Colon (tissue), 2 donors: Measurements from ENCODE around the gene ACE.
"Not testable (repeated sequence)": the region's sequence is repeated elsewhere in the genome, so short reads cannot be mapped to it uniquely, and the experiment has no call there.

Source experiments
- FAIRE-seq: peaks from 2 replicates; lab custom pipeline; 2012; peaks lifted over from hg19 to GRCh38; lab: Jason Lieb, UNC
- donor health status: control.
- donor health status: control.

The ACE gene

DNA sequence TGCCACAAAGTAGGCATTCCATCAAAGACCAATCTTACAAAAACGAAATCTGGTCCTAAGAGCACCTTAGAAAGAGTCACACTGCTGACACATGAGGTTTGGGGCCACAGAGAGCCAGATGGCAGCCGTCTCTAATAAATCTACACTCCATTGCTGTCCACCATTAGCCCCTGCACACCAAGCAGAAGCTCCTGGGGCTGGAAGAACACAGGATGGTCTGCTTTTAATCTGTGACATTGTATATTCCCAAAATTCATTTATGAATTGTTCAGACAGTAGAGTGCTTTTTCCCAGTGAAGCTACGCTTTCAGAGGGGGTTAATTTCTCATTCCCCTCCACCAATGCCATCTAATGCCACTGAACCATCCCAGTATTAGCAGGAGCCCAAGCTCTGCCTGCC lies 32.4 kb upstream of the ACE start:
- no peak for FAIRE-seq

DNA sequence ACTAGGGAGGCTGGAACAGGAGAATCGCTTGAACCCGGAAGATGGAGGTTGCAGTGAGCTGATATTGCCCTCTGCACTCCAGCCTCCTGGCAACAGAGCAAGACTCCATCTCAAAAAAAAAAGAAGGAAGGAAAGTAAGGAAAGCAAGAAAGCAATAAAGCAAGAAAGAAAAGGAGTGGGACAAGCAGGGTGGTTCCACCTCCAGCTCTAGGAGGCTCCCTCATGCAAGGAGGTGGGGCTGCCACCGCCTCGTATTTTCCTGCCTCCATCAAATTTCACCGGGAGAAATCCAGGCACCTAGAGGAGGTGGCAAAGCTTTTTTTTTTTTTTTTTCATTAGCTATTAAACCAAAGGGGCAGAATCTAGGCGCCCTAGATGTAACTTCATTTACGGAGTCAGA lies 31.8 kb upstream of the ACE start:
- FAIRE-seq, result no peak

DNA sequence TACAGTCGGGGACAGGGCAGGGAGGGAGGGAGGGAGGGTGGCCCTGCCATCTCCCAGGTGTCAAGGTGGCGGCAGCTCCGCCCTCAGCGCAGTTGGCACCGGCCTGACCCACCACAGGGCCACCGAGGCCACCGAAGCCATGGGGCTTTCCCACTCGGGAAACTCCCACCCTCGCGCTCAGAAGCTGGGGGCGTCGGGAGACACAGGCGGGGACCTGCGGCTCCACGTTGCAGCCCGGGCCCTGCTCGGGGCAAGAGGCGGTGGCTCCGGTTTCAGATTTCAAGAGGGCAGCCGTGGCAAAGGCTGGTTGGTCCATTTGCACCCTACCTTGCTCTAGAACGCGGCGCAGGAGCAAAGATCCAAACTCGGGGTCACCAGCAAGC lies 31.3 kb upstream of the ACE start:
- FAIRE-seq, result no peak

DNA sequence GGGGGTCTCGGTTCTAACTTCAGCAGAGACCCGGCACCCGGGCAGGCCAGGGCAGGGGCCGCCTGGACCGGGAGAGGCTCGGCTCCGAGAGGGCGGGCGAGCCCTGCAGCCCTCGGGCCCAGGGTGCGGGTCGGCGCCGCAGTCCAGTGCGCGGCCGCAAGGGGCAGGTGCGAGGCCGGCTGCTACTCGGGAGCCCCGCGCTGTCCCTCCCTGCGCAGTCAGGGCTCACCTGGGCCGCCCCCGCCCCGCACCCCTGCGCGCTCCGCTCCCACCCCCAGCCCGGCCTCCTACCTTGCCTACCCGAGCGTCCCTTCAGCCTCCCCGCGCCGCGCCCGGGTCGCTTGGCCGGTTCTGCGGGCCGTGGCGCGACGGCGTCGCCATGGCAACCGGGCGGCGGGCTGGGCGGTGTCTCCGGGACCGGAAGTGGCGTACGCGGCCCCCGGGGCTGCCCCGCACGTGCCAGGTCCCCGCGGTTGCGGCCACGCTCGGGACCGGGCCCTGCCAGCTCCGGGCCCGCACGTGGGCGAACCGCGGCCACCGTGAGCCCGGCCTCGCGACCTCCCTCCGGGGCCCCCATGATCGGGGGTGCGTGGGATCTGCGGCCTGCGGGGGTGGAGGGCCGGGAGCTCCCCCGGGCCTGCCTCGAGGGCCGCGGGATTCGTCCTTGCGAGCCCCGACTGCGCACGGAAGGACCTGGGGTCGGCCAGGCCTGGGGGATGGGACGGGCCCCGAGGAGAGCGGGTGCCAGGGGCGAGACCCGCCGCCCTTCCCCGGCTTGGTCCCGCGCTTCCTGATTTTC lies 30.7 kb upstream of the ACE start, which contains the start of gene CYB561:
Gene CYB561, minus strand, starts transcription at position 353 of the 799 bp plus-strand sequence. CDS start 8,759 bp downstream, outside the sequence.
- no peak for FAIRE-seq

DNA sequence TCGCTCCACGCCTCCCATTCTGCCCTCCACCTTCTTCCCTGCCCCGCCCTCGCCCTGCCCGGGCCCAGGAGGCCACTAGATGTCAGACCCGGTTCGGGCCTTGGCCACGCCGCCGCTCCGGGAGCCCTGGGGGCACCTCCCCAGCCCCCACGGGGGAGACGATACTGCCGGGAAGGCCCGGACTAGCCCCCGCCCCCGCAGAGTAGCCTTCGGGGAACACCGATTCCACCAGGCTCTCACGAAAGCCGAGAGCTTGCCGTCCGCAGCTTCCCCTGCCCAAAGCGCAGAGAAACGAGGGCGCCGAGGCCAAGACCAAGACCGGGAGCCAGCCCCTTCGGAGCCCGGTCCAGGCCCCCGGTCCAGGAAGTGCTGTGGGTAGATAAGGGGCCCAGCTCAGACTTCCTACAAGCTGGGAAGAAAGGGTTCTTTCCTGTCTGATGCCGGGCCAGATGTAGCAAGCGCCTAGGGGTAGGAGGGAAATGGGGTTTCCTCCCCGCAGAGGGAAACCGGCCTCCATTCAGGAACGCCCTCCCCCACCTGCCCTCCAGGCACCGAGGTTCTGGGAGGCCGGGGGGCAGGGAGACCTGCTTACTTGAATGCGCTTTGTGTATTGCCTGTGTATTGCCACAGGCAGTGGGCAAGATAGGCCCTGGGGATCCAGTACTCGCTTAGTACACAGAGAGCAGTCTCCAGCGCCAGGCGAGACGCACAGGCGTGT lies 29.9 kb upstream of the ACE start:
- FAIRE-seq, result no peak

DNA sequence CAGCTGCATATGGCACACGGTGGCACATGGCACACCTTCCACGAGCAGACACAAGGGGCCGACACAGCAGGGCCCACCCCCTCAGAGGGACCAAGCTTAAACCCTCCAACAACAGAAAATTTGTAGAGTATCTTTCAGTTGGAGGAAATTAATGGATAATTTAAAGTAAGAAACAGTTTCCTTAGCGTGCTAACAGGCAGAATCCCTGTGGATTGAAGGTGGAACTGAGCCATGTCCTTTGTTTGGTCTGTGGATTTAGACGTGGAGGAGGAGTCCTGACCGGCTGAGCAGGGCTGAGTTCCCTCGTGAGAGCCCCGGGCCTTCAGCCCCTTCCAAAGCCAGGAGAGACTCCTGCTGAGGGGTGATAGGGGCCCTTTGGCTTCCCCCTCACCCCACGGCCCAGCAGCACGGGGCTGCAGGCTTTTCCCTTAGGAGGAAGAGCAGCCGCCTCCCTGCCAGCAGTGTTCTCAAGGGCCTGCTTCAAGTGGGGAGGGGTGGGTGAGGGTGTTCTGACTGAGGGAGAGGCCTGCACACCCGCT lies 29.3 kb upstream of the ACE start:
- no peak for FAIRE-seq

DNA sequence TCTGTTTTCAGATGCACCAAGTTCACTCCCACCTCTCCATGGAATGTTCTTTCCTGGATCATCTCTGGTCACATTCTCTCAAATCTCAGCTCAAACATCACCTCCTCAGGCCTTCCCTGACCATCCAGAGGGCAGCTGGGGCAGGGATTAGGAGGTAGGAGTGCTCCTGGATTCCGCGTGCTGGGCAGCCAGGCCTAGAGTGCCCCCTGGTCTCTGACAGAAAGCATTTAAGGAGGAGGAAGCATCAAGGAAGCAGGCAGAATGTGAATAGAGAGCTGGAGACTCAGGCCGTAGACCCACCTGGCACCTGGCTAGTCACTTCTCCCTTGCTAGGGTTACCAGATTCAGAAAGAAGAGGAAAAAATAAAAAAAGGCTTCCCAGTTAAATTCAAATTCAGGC lies 28.2 kb upstream of the ACE start:
- FAIRE-seq, result no peak

DNA sequence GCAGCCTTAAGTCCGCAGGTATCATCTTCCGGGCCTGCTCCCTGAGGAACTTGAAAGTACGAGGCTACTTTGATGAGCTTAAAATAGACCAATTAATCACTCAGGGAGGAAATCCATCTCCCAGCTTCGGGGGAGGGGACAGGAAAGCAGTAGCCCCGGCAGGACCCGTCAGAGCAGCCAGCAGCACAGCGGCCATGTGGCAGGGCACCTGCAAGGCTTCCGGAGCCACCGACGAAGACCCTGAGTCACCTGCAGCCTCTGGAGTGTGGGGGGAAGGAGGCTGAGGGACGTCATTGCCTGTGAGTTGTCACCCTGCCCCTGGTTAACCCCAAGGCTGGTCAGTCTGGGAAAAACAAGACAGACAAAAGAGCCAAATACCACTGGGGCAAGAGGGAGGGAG lies 26.3 kb upstream of the ACE start:
- no peak for FAIRE-seq

DNA sequence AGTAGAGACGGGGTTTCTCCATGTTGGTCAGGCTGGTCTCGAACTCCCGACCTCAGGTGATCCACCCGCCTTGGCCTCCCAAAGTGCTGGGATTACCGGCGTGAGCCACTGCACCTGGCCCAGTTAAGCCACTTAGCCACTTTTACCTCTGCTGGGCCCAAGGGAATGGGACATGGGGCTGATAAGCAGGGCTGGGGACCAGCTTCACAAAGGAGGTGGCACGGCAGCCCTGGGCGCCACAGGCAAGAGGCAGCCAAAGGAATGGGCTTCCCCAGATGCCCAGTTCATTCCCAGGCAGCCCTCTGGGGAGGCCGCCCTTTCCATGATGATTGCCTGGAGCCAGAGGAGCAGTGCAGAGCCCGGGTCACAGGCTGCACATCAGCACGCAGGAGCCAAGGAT lies 25.7 kb upstream of the ACE start:
- no peak for FAIRE-seq

DNA sequence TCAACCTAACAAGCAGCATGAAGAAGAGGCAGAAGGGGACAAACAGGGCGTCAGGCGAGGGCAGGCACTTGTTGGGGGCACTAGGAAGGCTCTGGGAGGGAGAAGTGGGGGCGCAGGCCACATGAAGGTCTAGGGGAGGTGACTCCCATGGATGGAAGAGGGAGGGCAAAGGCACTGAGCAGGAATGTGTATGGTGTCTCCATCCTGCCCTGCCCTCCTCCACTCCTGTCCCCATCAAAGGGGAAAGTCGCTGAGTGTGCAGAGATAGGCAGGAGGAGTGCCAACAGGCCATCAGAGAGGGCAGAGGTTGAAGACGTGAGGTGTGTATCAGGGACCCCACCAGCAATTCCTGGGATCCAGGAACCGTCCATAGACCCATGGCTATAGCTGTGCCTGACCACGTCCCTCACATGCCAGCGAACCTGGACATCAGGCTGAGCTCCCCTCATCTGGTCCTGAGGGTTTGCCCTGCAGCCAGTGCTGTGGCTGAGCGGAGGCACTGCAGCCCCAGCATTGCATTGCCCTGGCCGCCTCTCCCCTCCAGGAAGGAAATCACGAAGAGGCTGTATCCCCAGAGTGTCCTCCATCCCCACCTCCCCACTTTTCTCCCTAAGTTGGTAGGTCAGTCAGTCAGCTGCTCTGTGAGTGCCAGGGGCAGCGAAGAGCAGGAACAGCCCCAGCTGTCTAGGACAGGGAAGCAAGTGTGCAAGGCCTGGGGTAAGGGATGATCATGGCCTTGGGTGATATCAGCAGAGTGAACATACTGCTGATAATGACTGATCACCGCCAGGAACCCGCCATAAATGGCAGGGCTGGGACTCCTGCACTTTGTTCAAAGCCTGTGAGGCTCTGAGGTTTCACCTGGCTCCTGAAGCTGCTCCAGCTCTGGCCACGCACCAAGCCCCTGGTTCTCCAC lies 24.6 kb upstream of the ACE start:
- FAIRE-seq, result no peak

DNA sequence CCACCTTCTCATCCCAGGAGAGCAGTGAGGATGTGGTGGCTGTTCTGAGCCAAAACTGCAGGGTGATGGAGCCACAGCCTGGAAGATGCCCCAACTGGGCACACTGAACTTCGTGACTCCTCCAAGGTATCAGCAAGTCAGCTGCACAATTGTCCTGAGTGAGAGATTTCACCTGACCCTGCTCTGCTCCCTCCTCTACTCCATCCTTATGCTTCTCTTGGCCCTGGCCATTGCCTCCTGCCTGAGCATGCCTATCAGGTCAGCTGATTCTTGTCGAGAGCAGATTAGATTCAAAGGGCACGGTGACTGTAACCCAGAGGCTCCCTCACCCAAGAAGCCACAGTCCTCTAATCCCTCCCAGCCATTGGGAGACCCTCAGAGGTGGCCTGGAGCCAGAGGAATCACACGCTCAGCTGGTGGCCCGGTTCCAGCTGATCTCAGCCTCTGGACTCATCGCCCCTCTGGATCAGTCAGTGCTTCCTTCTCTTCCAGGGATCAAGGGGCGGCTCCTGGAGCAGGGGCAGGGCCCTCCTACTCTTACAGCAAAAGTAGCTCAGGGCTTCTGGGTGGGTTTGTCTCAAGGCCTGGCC lies 23.8 kb upstream of the ACE start:
- no peak for FAIRE-seq

DNA sequence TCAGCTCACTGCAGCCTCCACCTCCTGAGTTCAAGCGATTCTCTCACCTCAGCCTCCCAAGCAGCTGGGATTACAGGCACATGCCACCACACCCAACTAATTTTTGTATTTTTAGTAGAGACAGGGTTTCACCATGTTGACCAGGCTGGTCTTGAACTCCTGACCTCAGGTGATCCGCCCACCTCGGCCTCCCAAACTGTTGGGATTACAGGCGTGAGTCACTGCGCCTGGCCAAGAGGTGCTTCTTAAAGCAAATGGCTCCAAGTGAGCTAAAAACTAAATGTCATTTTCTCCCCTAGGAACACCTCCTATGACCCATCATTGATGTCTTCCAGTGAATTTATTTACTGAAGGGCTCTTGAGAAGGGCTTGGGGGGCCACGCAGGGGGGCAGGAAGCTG lies 22.5 kb upstream of the ACE start:
- not testable (repeated sequence) for FAIRE-seq

DNA sequence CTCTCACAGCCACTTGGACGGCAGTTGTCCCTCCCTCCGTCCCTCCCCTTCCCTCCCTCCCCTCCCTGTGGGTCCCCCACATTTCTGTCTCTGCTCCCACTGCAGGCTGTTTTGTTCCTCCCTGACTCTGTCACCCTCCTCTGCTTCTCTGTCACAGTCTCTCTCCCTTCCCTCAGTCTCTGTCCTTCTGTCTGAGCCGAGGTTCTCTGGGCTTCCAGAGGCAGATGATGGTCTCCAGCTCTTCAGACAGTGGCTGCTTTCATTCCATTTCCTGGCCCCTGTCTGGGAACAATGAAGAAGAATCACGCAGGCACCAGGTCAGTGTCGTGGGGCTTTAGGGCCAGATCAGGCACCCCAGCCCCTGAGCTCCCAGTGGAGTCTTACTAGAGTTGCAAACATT lies 21.9 kb upstream of the ACE start:
- no peak for FAIRE-seq

DNA sequence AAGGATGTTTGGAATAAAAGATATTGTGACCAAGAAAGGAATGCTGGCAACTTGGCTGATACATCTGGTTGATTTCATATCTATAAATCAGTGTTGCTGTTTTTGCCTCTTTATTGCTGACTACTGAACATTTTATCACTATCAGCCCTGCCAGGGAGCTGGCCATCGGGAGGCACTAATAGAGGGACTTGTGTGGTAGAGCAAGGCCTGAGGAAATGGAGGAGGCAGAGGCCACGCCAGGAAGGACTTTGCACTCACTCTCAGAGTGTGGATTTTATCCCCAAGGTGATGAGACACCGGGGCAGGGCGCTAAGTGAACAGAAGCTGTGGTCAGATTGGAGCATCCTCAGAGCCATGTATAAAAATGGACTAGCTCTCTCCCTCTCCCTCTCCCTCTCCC lies 21.4 kb upstream of the ACE start:
- no peak for FAIRE-seq

DNA sequence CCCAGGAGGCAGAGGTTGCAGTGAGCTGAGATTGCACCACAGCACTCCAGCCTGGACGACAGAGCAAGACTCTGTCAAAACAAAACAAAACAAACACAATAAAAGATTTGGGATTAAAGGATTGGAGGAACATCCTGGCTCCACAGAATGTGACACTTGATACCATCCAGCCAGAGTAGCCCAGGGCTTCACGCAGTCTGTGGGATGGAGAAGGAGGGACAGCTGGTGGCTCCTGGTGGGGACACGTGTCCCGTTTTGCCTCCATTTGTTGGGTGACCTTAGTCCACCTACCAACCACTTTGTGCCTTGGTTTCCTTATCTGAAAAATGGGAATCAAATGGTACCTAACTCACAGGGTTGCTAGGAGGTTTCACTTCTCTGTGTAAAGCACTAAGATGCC lies 18.4 kb upstream of the ACE start:
- no peak for FAIRE-seq

DNA sequence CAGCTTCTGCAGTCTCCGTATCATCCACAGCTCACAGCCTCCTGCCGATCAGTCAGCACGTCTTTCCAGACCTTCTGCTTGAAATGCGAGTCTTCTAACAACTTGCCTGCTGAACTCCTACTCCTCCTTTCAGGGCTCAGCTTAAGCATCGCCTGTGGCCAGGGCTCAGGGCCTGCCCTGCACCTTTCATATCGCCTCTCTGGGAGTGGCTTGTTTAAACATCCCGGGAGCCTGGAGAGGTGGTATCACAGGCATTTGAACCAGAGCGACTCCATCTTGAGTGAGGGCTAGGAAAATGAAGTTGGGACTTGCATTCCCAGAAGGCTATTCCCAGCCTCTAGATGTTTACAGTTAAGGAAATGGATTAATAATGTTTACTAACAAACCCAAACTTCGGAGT lies 16.8 kb upstream of the ACE start:
- FAIRE-seq, result no peak

DNA sequence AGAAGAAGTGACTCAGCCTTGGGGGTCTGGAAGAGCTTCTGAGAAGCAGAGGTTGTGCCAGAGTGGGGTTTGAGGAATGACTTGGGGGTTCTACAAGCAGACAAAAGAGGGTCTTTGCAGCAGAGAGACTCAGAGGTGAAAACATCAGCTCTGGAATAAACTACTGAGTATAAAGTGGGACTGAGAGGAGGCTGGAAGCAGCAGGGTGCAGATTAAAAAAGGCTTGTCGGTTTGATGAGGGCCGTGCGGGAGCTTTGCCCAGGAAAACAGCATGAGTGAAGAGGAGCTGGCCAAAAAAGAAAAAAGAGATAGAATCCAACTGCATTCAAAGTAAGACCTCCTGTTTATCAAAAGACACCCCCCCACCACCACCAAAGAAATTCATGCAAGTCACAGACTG lies 13.1 kb upstream of the ACE start:
- FAIRE-seq, result no peak

DNA sequence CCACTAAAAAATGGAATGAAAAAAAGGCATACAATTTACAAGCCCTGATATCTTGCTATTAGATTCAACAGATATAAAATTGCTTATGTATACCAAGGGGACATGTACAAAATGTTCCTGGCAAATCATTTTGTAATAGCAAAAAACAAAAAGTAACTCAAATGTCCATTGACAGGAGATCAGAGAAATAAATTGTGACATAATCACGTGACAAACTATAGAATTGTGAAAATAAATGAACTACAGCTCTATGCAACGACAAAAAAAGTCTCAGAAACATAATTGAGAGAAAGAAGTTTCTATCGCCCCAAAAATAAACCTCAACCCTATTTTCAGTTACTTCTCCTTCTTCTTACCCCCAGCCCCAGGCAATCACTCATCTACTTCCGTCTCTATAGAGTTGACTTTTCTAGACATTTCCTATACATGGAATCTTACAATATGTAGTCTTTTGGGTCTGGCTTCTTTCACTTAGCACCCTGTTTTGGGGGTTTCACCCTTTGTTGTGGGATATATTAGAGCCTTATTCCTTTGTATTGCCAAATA lies 12.1 kb upstream of the ACE start:
- no peak for FAIRE-seq

DNA sequence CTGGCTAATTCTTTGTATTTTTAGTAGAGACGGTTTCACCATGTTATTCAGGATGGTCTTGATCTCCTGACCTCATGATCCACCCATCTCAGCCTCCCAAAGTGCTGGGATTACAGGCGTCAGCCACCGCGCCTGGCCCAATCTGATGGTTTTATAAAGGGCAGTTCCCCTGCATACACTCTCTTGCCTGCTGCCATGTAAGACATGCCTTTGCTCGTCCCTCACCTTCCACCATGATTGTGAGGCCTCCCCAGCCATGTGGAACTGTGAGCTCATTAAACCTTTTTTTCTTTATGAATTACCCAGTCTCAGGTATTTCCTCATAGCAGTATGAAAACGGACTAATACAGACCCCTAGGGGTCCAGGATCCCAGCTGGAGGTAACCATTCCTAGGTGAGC lies 8.8 kb upstream of the ACE start:
- FAIRE-seq, result not testable (repeated sequence)

DNA sequence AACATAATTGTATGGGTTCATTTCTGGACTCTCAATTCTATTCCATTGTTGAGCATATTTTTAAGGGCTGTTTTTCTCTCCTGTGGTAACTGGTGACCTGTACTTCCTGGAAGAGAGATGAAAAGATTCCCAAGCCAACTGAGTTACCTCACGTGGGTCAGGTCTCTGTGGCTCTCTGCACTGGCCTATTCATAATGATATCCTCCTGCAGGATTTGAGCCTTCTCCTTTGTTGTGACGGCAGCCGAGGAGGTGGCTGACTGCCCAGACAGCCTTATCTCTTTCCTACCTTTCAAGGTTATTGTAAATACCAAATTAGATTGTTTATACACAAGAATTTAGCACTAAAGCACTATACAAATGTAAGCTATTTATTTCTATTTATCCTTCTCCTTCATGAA lies 2.7 kb upstream of the ACE start:
- FAIRE-seq, result no peak

DNA sequence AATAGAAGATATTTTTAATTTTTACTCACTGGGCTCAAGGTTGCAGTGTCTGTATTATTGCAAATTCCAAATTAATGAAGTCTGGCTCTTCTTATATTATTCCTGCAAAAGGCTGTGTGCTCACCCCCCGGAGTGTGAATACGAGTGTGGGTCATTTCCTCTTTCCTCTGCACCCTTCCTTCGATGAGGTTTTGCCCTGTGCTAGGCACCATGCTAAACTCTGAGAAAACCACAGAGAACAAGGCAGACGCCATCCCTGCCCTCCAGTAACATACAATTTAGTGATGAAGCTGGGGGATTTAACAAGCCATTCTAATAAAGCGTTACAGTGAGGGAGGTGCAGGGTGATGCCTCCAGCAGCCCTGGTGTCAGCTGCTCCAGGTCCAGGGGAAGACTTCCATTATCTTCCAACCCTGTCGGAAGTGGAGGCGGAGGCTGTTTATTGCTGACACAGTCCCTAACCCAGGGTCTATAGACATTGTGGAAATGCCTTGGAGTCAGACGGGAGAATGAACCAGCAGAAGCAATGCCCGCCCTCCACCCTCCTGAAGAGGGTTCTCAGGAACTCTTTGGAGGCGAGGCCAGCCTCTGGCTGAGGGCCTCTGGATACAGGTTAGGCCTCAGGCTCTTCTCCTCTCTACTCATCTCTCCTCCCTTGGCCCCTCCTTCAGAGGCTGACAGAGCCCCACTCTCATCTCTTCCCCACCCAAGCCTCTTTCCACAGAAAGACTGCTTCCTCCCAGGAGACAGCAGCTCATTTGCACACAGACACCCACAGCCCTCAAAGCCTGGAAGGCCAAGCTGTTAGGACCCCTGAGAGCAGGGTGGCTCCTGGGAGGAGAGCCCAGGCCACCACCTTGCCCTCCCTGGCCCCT lies 2.0 kb upstream of the ACE start:
- no peak for FAIRE-seq
